ENCODE measurements around the gene SMYD3. TPM values are rescaled to one million over a fixed set of nuclear protein-coding genes. Genes with fewer than 3 reads are reported as not detected.

Gene SMYD3
- polyA plus RNA-seq, 1 donor from 2014 or later: 48.6 TPM

DNA sequence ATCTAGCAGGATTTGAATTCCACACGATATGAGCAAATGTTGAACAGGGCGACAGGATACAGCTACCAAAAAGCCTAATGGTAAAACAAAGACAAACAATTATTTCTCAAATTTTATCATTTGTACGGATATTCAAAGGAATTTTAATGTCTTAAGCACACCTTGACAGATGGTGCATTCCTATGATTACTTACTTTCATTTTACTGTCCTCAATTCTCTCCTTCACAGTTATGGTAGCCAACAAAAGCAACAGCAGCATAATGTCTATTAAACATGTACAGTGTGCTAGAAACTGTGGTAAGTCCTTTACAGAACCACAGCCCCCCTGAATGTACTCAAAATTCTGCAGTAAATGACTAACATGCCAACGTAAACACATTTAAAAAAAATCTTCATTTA lies 365.8 kb downstream of the SMYD3 start:
- H3F3A ChIP-seq (ENCODE audit: insufficient read depth, low read length, poor library complexity, severe bottlenecking): no peaks in the 10 kb centered on the region
- no peaks in the 10 kb centered on the region for H3K9me3 ChIP-seq (ENCODE audit: low read length)
- H3K36me3 ChIP-seq (ENCODE audit: insufficient read depth, low read length): no peaks in the 10 kb centered on the region
- no peak overlapping the region for H3K4me3 ChIP-seq (ENCODE audit: low read length)
- H3K27me3 ChIP-seq (ENCODE audit: insufficient read depth, low read depth, low read length): no peaks in the 10 kb centered on the region
- no peak overlapping the region for H3K4me2 ChIP-seq (ENCODE audit: low read length)
- H3K79me2 ChIP-seq (replicated peaks; ENCODE audit: insufficient read depth, low read length): no peaks in the 10 kb centered on the region
- H4K20me1 ChIP-seq (ENCODE audit: insufficient read depth): no peaks in the 10 kb centered on the region
- TF ChIP-seq EP300 (conservative IDR thresholded peaks at IDR 0.05; ENCODE audit: poor library complexity, severe bottlenecking) (no peak), POLR2AphosphoS5 (IDR thresholded peaks at IDR 0.05) (no peak), RAD21 (conservative IDR thresholded peaks at IDR 0.05) (no peak), EZH2 (IDR thresholded peaks at IDR 0.05; ENCODE audit: borderline replicate concordance, insufficient read depth, low read length, poor library complexity, severe bottlenecking) (no peak), REST (IDR thresholded peaks at IDR 0.05; ENCODE audit: borderline replicate concordance) (no peak), SMC3 (conservative IDR thresholded peaks at IDR 0.05; ENCODE audit: poor library complexity) (no peak), CTCF (IDR thresholded peaks at IDR 0.05; ENCODE audit: poor library complexity, severe bottlenecking) (no peak), MXI1 (conservative IDR thresholded peaks at IDR 0.05; ENCODE audit: poor library complexity, severe bottlenecking) (no peak)
- H3K9me2 ChIP-seq (ENCODE audit: insufficient read depth, low read length): no peaks in the 10 kb centered on the region
- no peak overlapping the region for H3K9ac ChIP-seq (ENCODE audit: low read length)
- H2AFZ ChIP-seq (ENCODE audit: low read depth, low read length): no peak overlapping the region
- H3K27ac ChIP-seq (ENCODE audit: low read length): no peak overlapping the region

DNA sequence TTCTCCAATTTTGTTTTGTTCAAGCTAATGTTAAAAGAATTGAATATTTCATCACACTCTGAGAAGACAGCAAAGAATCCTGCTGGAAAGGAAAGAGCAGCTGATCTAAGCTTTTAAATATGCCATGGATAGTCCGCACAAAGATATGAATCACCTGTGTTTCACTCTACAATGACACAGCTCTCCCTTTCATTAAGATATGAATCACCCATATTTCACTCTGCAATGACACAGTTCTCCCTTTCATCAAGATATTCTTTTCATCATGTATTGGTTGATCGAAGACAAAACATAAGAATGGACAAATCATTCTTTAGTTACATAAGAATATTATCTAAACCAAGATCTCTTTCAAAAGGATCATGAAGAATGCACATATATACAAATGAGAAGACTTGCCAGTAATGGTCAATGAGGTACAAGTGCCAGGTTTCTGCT lies 367.3 kb downstream of the SMYD3 start:
- H3K9ac ChIP-seq (ENCODE audit: low read length): no peak overlapping the region
- H3K9me3 ChIP-seq (ENCODE audit: low read length): no peaks in the 10 kb centered on the region
- no peak overlapping the region for H2AFZ ChIP-seq (ENCODE audit: low read depth, low read length)
- no peak overlapping the region for H3K4me2 ChIP-seq (ENCODE audit: low read length)
- no peaks in the 10 kb centered on the region for H3K79me2 ChIP-seq (replicated peaks; ENCODE audit: insufficient read depth, low read length)
- no peaks in the 10 kb centered on the region for H3F3A ChIP-seq (ENCODE audit: insufficient read depth, low read length, poor library complexity, severe bottlenecking)
- no peaks in the 10 kb centered on the region for H4K20me1 ChIP-seq (ENCODE audit: insufficient read depth)
- H3K4me3 ChIP-seq (ENCODE audit: low read length): no peak overlapping the region
- no peaks in the 10 kb centered on the region for H3K36me3 ChIP-seq (ENCODE audit: insufficient read depth, low read length)
- no peaks in the 10 kb centered on the region for H3K27me3 ChIP-seq (ENCODE audit: insufficient read depth, low read depth, low read length)
- no peak overlapping the region for H3K27ac ChIP-seq (ENCODE audit: low read length)
- TF ChIP-seq EZH2 (IDR thresholded peaks at IDR 0.05; ENCODE audit: borderline replicate concordance, insufficient read depth, low read length, poor library complexity, severe bottlenecking) (no peak), REST (IDR thresholded peaks at IDR 0.05; ENCODE audit: borderline replicate concordance) (no peak), MXI1 (conservative IDR thresholded peaks at IDR 0.05; ENCODE audit: poor library complexity, severe bottlenecking) (no peak), TAF1 (IDR thresholded peaks at IDR 0.05; ENCODE audit: low read depth) (no peak), POLR2AphosphoS5 (IDR thresholded peaks at IDR 0.05) (no peak), CTCF (IDR thresholded peaks at IDR 0.05; ENCODE audit: poor library complexity, severe bottlenecking) (no peak), RAD21 (conservative IDR thresholded peaks at IDR 0.05) (no peak), EP300 (conservative IDR thresholded peaks at IDR 0.05; ENCODE audit: poor library complexity, severe bottlenecking) (no peak), SMC3 (conservative IDR thresholded peaks at IDR 0.05; ENCODE audit: poor library complexity) (no peak)
- no peaks in the 10 kb centered on the region for H3K9me2 ChIP-seq (ENCODE audit: insufficient read depth, low read length)

Measured in neural cell (in vitro differentiated cells).